ENCODE data around the gene TRPM8. TPM values are rescaled to one million over a fixed set of nuclear protein-coding genes. Genes with fewer than 3 reads are reported as not detected.

Gene TRPM8
- total and polyA plus RNA-seq, 7 donors: not detected

DNA sequence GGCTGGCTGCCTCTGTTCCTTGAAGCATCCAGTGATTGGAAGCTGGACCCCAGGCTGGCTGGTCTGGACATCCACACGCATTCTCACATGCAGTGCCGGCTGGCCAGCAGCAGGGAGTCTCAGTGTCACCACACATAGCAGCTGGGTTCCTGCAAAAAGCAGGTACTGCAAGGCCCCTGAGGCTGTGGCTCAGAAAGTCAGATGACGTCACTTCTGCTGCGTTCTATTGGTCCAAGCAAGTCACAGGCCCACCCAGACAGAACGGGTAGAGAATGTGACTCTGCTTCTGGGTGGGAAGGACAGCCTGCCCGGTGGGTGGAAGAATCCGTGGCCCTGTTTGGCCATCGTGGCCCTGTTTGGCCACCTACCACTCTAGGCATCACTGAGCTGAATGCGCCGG lies 82.0 kb downstream of the TRPM8 start:
- H3K36me3 ChIP-seq (ENCODE audit: insufficient read depth in 1 of 2, low read depth in 1 of 2): no peaks in the 10 kb centered on the region
- H3K27me3 ChIP-seq (ENCODE audit: insufficient read depth in 3 of 3, low read length in 2 of 3): no peaks in the 10 kb centered on the region
- H3K27ac ChIP-seq: no peak overlapping the region
- H3K4me3 ChIP-seq: no peak overlapping the region
- WGBS, 3 donors: 66 to 68% (median 66%) methylated on average over 10 of the region's 10 CpGs
- H3K4me1 ChIP-seq: no peaks in the 10 kb centered on the region
- intact Hi-C loops (cut with DNase I): no loop called here
- DNase-seq (no peak), ATAC-seq (no peak)
- TF ChIP-seq CTCF (IDR thresholded peaks at IDR 0.05): no peak
- H3K9me3 ChIP-seq: no peaks in the 10 kb centered on the region

DNA sequence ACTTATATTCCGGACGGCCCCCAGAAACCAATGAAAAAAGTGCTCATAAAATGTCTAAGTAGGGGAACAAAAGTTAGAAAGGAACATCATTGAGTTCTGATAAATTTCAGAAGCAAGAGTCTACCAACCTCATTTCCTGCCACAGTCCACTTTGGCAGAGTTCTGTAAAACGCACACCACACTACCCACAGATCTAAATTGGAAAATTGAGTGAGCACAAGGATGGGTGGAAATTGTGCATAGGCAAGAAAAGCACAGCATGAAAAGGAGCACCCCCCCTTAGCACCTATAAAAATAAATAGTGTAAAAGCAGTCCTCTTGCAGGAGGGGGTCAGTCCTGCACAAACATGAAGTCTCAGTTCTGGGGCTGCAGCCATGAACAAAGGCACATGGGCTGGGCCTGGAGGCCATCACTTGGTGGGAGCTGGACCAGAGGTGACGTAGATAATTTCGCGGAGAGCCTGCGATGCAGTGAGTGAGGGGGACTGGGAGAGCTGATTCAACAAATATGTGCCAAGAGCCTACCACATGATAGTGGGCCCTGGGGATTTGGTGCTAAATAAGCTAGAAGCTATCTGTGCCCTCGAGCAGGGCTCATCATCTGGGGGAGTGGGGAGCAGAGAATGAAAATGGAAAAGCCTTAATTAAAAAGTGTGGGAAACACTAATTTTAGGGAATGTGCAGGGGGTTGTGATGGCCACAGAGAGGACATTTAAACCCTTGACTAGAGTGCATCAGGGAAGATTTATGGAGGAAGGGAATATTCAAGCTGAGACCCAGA lies 84.4 kb downstream of the TRPM8 start:
- no peak for DNase-seq
- H3K27me3 ChIP-seq (ENCODE audit: insufficient read depth in 3 of 3, low read length in 2 of 3): no peaks in the 10 kb centered on the region
- H3K4me1 ChIP-seq: no peaks in the 10 kb centered on the region
- 65 to 73% (median 71%) methylated on average over 8 of the region's 8 CpGs for WGBS, 3 donors
- intact Hi-C loops (cut with DNase I): no loop called here
- TF ChIP-seq CTCF (IDR thresholded peaks at IDR 0.05): no peak
- H3K9me3 ChIP-seq: no peaks in the 10 kb centered on the region
- no peak overlapping the region for H3K4me3 ChIP-seq
- ATAC-seq: no peak
- H3K36me3 ChIP-seq (ENCODE audit: insufficient read depth in 1 of 2, low read depth in 1 of 2): no peaks in the 10 kb centered on the region
- no peak overlapping the region for H3K27ac ChIP-seq

GRCh38 chr2:234002281-234002680 lies 85.1 kb downstream of the TRPM8 start:
- Histone ChIP-seq H3K27ac (no peak overlapping the region), H3K9me3 (no peaks in the 10 kb centered on the region), H3K27me3 (ENCODE audit: insufficient read depth in 3 of 3, low read length in 2 of 3) (no peaks in the 10 kb centered on the region), H3K4me3 (no peak overlapping the region), H3K4me1 (no peaks in the 10 kb centered on the region), H3K36me3 (ENCODE audit: insufficient read depth in 1 of 2, low read depth in 1 of 2) (no peaks in the 10 kb centered on the region)
- no peak for TF ChIP-seq CTCF (IDR thresholded peaks at IDR 0.05)
- ATAC-seq (no peak), DNase-seq (no peak)
- intact Hi-C loops (cut with DNase I): no loop called here
- WGBS, 3 donors: 78 to 85% (median 83%) methylated on average over 4 of the region's 4 CpGs

DNA sequence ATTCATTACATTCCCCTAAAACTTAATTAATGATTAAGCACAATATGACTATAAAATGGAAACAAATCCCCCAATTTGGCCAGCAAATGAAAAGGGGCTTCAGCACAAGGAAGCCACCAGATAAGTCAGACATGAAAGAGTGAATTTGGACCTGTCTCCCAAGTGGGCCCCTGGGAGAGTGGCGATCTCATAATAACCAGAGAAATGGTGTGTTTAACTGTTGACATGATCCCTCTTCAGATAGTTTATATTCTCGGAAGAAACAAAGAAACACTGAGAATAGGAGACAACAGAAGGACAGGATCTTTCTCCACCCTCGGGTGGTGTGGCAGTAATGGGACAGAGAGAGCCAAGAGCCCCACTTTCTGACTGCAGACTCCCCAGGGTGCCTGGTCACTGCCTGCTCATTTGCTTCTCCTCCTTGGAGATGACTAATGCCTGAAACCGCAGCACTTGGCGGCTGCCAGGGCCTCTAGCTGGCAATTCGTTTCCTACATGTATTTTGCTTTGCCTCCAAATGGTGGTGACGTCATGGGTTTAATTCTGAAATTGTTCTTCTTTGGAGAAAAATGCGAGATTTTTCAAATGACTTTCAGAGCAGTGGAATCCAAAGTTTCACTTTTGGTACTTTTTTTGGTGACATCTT lies 86.9 kb downstream of the TRPM8 start:
- ATAC-seq: peak in 1 of 4 donors; percentile 46
- peak; percentile 53 to 60 for DNase-seq
- intact Hi-C loops (cut with DNase I): no loop called here
- 16 to 26% (median 18%) methylated on average over 8 of the region's 8 CpGs for WGBS, 3 donors
- Histone ChIP-seq H3K9me3 (no peaks in the 10 kb centered on the region), H3K36me3 (ENCODE audit: insufficient read depth in 1 of 2, low read depth in 1 of 2) (no peaks in the 10 kb centered on the region), H3K27ac (no peak overlapping the region), H3K4me3 (no peak overlapping the region), H3K4me1 (no peaks in the 10 kb centered on the region), H3K27me3 (ENCODE audit: insufficient read depth in 3 of 3, low read length in 2 of 3) (no peaks in the 10 kb centered on the region)
- TF ChIP-seq CTCF (IDR thresholded peaks at IDR 0.05): no peak

Measured in psoas muscle (tissue), 8 donors.